Sigmoid colon (tissue), 4 donors: ENCODE results near the gene APOBEC2.

Experiments used
- POLR2A ChIP-seq, 2 donors: fragments of 450-650 bp; IDR thresholded peaks; one replicate each; pipeline ENCODE4 v1.6.1; 2016; ENCODE audit warnings: antibody characterized with exemption in 2 of 2, mild to moderate bottlenecking in 2 of 2, moderate library complexity in 2 of 2
- POLR2AphosphoS5 ChIP-seq, 4 donors: sonication (generic); formaldehyde crosslinking; IDR thresholded peaks; one replicate each; pipeline ENCODE4 v1.6.1; 2017; ENCODE audit warnings: antibody characterized with exemption in 4 of 4
- TF ChIP-seq, protein P1 (sequence below), 4 experiments: fragments of 450-650 bp in 3 of 4; fragments of 200-600 bp in 1 of 4; IDR thresholded peaks; one replicate each; pipeline ENCODE4 v1.5.1; 2016 to 2019; ENCODE audit warnings: antibody characterized with exemption in 4 of 4, mild to moderate bottlenecking in 3 of 4, moderate library complexity in 2 of 4

GRCh38 chr6:41008011-41008410 lies 45.0 kb upstream of the APOBEC2 start:
- TF ChIP-seq, protein P1, sequence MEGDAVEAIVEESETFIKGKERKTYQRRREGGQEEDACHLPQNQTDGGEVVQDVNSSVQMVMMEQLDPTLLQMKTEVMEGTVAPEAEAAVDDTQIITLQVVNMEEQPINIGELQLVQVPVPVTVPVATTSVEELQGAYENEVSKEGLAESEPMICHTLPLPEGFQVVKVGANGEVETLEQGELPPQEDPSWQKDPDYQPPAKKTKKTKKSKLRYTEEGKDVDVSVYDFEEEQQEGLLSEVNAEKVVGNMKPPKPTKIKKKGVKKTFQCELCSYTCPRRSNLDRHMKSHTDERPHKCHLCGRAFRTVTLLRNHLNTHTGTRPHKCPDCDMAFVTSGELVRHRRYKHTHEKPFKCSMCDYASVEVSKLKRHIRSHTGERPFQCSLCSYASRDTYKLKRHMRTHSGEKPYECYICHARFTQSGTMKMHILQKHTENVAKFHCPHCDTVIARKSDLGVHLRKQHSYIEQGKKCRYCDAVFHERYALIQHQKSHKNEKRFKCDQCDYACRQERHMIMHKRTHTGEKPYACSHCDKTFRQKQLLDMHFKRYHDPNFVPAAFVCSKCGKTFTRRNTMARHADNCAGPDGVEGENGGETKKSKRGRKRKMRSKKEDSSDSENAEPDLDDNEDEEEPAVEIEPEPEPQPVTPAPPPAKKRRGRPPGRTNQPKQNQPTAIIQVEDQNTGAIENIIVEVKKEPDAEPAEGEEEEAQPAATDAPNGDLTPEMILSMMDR (IDR thresholded peaks at IDR 0.05), result no peak
- no peak for TF ChIP-seq POLR2A (IDR thresholded peaks at IDR 0.05)
- no peak for TF ChIP-seq POLR2AphosphoS5 (IDR thresholded peaks at IDR 0.05)
